Activated gamma-delta T cell (primary cell): ENCODE results near the gene CAPN1.
"Not testable (repeated sequence)": the region's sequence is repeated elsewhere in the genome, so short reads cannot be mapped to it uniquely, and the experiment has no call there.

Source experiments
- DNase-seq: peaks from one replicate; lab custom pipeline; 2025; lab: John Stamatoyannopoulos, UW

The CAPN1 gene

GRCh38 chr11:65218446-65218845, 36.7 kb downstream of the CAPN1 start:
- no peak for DNase-seq

DNA sequence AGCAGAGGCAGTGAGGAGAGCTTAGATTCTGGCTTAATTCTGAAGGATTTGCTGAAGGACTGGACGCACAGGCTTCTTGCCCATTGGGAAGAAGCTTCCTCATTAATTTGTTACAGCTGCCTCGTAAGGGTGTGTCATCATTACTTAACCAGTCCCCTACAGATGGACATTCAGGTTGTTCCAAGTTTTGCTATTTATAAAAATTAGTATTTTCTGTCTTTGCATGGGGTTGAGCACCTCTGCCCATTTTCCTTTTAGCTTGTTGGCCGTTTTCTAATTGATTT, 38.1 kb downstream of the CAPN1 start:
- no peak for DNase-seq

DNA sequence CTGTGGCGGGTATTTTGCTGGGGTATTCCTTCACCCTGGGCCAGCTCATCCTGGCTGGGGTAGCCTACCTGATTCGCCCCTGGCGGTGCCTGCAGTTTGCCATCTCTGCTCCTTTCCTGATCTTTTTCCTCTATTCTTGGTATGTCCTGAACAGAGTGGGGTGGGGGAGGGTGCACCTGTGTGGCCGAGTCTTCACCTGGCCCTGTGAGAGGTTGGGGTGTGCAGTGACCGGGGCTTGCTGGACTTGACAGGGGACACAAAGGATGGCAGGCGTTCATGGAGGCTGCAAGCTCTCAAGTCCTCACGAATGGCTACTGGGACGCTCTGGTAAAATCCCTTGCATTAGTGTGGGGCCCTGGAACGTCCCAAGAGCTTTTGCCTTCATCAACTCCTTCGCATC, 39.3 kb downstream of the CAPN1 start:
- DNase-seq = no peak

DNA sequence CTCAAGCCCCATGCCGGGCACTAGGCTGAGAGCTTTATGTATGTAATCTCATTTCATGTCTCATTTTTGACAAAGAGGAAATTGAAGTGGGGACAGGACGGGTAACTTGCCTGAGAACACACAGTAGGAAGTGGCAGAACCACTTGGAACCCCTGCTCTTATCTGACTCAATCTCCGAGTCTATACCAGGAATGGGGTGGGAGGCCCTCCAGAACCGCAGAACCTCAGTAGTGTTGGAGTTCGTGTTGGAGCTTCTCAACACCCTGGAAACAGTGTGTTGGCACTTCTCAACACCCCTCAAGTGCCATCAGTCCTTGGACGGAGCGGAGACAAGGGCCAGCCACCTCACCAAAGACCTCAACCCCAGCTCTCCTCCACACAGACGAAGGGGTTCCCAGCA, 41.3 kb downstream of the CAPN1 start:
- DNase-seq = no peak

DNA sequence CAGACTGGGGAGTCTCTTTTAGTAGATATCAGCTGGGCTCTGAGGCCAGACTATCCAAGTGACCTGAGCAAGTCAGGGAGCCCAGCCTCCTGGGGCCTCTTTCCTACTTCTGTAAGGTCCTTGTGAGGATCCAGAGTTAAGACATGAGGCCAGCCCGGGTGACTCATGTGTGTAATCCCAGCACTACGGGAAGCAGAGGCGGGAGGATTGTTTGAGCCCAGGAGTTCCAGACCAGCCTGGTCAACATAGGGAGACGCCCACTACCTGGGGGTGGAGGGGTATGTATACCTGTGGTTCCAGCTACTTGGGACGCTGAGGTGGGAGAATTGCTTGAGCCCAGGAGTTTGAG, 43.2 kb downstream of the CAPN1 start:
- no peak for DNase-seq

- DNase-seq = no peak
These were observed 43.8 kb downstream of the CAPN1 start for GRCh38 chr11:65225279-65226102.

GRCh38 chr11:65226103-65226442, 44.3 kb downstream of the CAPN1 start:
- no peak for DNase-seq

GRCh38 chr11:65227879-65228278, 46.2 kb downstream of the CAPN1 start:
- DNase-seq = no peak

GRCh38 chr11:65236194-65237059, 54.7 kb downstream of the CAPN1 start:
- no peak for DNase-seq

DNA sequence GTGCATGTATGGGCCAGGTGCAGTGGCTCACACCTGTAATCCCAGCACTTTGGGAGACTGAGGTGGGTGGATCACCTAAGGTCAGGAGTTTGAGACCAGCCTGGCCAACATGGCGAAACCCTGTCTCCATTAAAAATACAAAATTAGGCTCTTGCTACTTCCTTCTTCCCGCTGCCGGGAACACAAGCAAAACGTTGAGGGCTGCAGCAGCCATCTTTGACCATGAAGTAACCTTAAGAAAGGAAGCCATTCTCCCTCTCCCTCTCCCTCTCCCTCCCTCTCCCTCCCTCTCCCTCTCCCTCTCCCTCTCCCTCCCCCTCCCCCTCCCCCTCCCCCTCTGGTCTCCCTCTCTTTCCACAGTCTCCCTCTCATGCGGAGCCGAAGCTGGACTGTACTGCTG, 56.6 kb downstream of the CAPN1 start:
- not testable (repeated sequence) for DNase-seq

DNA sequence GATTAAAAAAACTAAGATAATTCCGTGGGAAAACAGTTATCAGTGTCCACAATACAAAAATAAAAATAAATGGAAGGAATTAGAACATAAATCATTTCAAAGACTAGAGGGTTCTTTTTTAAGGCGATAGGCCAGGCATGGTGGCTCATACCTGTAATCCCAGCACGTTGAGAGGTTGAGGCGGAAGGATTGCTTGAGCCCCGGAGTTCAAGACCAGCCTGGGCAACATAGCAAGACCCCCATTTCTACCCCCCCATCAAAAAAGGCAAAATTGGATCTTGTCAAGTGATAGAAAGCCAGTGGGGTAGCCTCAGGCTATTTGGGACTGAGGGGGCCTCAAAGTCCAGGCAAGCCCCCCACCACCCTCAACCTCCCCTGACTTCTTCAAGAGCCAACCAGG, 59.4 kb downstream of the CAPN1 start:
- DNase-seq = no peak

DNA sequence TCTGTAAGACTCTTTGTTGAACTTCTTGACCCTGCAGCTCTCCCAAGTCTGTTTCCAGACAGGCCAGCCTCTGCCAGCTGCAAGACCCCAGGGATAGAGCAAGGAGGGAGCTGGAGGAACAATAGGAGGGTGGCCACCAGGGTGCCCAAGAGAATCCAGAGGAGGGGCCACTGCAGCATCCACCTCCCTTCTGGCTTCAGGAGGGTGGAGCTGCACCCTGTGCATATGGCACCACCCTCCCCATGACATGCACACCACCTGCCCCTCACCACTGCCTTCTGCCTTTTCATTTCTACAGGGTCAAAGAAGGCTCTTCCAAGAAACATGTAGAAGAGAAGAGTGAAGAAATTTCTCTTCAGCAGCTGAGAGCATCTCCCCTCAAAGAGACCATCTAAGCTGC, 60.0 kb downstream of the CAPN1 start:
- DNase-seq = no peak

GRCh38 chr11:65242389-65242788, 60.7 kb downstream of the CAPN1 start:
- no peak for DNase-seq

GRCh38 chr11:65243797-65244196, 62.1 kb downstream of the CAPN1 start:
- DNase-seq = no peak

DNA sequence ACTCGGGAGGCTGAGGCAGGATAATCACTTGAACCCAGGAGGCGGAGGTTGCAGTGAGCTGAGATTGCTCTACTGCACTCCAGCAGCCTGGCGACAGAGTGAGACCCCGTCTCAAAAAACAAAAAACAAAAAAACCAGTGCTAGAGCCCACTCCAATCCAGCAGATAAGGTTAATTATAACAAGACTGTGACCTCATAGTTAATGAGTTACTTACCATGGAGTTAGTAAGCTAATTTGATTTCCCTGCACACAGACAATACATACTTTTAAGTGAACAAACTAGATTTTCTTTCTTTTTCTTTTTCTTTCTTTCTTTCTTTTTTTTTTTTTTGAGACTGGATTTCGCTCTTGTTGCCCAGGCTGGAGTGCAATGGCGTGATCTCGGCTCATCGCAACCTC, 63.3 kb downstream of the CAPN1 start:
- not testable (repeated sequence) for DNase-seq

- DNase-seq = no peak
These were observed 64.8 kb downstream of the CAPN1 start for GRCh38 chr11:65246506-65246905.

DNA sequence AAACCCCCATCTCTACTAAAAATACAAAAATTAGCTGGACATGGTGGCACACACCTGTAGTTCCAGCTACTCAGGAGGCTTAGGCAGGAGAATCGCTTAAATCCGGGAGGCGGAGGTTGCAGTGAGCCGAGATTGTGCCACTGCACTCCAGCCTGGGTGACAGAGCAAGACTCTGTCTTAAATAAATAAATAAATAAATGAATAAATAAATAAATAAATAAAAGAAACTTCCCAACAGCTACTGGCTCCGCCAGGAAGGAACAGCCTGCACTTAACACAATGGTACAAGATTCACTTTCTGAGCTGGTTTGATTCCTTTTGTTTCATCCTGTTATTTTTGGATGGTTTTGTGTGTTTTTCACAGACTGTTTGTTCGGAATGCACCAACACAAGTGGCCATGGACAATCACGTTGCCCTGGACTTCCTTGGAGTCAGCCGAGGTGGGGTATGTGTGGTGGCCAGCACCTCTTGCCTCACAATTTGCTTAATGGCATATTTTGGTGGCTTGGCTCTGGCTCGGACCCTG, 66.5 kb downstream of the CAPN1 start:
- not testable (repeated sequence) for DNase-seq

GRCh38 chr11:65251476-65251875, 69.7 kb downstream of the CAPN1 start:
- no peak for DNase-seq

DNA sequence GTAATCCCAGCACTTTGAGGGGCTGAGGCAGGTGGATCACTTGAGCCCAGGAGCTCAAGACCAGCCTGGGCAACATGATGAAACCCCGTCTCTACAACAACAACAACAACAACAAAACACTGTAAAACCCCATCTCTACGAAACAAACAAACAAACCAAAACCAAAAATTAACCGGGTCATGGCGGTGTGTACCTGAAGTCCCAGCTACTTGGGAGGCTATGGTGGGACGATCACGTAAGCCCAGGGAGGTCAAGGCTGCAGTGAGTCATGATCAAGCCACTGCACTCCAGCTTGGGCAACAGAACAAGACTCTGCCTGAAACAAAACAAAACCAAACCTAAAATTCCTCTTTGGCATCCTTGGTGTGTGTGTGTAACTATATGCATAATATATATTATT, 73.0 kb downstream of the CAPN1 start:
- DNase-seq = no peak

DNA sequence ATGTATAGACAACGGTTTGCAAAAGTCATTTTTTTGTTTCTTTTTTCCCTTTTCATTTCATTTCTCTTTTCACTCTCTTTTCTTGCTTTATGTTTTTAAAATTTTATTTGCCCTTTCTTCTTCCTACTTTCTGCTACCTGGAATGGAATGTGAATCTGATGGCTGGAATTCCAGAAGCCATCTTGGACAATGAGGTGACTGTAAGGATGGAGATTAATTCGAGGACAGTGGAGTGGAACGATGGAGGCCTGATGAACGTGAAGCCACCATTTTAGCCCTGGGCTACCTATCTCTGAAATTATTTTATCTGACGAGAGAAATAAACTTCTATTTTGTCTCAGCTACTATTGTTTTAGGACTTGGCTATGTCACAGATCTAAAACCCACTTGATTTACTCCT, 77.3 kb downstream of the CAPN1 start:
- DNase-seq = no peak

GRCh38 chr11:65260302-65260701, 78.6 kb downstream of the CAPN1 start:
- DNase-seq = no peak

DNA sequence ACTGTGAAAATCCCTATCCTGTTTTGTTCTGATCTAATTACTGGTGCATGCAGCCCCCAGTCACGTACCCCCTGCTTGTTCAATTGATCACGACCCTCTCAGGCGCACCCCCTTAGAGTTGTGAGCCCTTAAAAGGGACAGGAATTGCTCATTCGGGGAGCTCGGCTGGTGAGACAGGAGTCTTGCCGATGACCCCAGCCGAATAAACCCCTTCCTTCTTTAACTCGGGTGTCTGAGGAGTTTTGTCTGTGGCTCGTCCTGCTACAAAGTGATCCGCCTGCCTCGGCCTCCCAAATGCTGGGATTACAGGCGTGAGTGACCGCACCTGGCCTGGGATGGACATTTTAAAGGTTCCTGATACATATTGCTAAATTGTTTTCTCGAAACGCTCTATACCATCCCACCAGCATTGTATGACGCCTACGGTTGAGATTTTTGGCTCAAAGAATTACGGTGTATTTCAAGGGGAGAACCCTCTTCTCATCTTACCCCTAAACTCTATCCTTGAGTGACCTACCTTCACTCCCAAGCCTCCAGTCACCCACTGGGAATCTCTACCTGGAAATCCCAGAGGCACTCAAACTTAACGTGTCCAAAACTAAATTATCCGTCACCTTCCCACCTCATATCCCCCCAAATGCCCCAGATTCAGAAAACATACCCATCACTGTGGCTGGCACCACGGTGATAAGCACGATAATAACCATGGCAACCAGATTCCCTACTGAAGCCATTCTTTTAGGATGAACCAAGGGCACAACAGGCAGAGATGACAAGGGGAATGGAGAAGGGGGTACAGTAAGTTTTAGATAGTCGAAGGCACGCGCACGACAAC, 79.2 kb downstream of the CAPN1 start:
- no peak for DNase-seq
